Retinal pigment epithelial cell (primary cell): ENCODE measurements around the gene RANBP3L.

Experiments
- DNase-seq: peaks from one replicate; pipeline ENCODE4 v3.0.0-alpha.2; 2010; ENCODE audit warnings: low read depth
- H3K4me3 ChIP-seq: 2 replicates; pipeline ENCODE4 v1.5.1; 2011; ENCODE audit warnings: mild to moderate bottlenecking, low read length, control low read depth, moderate library complexity
- TF ChIP-seq, protein P1 (sequence below): conservative IDR thresholded peaks from 2 replicates; pipeline ENCODE4 v1.5.1; 2011; ENCODE audit warnings: low read depth, low read length, control low read depth, inconsistent platforms

RANBP3L gene

GRCh38 chr5:36217988-36218387 is 83.7 kb downstream of the RANBP3L start:
- no peak for DNase-seq
- no peak overlapping the region for H3K4me3 ChIP-seq

GRCh38 chr5:36217567-36217966 is 84.1 kb downstream of the RANBP3L start:
- DNase-seq, result no peak
- TF ChIP-seq, protein P1, sequence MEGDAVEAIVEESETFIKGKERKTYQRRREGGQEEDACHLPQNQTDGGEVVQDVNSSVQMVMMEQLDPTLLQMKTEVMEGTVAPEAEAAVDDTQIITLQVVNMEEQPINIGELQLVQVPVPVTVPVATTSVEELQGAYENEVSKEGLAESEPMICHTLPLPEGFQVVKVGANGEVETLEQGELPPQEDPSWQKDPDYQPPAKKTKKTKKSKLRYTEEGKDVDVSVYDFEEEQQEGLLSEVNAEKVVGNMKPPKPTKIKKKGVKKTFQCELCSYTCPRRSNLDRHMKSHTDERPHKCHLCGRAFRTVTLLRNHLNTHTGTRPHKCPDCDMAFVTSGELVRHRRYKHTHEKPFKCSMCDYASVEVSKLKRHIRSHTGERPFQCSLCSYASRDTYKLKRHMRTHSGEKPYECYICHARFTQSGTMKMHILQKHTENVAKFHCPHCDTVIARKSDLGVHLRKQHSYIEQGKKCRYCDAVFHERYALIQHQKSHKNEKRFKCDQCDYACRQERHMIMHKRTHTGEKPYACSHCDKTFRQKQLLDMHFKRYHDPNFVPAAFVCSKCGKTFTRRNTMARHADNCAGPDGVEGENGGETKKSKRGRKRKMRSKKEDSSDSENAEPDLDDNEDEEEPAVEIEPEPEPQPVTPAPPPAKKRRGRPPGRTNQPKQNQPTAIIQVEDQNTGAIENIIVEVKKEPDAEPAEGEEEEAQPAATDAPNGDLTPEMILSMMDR, result no peak
- no peak overlapping the region for H3K4me3 ChIP-seq

More at GRCh38 chr5:36217988-36218387, 83.7 kb downstream of the RANBP3L start:
- TF ChIP-seq, protein P1, result no peak

DNA sequence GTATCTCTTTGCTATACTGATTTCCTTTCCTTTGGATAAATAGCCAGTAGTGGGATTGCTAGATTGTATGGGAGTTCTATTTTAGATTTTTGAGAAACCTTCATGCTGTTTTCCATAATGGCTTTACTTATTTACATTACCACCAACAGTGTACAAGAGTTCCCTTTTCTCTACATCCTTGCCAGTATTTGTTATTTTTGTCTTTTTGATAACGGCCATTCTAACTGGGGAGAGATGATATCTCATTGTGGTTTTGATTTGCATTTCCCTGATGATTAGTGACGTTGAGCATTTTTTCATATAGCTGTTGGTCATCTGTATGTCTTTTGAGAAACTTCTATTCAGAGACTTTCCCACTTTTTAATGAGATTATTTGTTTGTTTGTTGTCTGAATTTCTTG is 85.8 kb downstream of the RANBP3L start:
- TF ChIP-seq, protein P1, result no peak

GRCh38 chr5:36214436-36214835 is 87.3 kb downstream of the RANBP3L start:
- no peak for DNase-seq
- no peak overlapping the region for H3K4me3 ChIP-seq
- TF ChIP-seq, protein P1, result no peak

More for the DNA sequence above, 85.8 kb downstream of the RANBP3L start:
- no peak for DNase-seq
- no peak overlapping the region for H3K4me3 ChIP-seq

DNA sequence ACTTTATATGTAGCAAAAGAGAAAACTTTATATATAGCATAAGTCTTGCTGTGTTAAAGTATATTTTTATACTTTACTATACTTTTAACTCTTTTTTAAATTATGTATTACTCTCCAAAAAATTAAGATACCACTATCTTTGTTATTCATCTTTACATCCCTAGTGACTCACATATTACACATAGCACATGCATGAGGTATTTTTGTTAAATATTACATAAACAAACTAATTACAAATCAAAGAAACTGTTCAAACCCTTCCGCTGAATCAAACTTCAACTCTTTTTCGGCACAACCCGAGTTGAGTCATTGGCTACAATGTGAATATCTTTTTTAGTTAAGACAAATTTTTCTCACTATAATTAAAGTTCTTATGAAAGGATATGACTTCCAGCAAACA is 92.0 kb downstream of the RANBP3L start:
- TF ChIP-seq, protein P1, result no peak
- H3K4me3 ChIP-seq, result no peak overlapping the region
- no peak for DNase-seq

GRCh38 chr5:36208786-36209185 is 92.9 kb downstream of the RANBP3L start:
- H3K4me3 ChIP-seq, result no peak overlapping the region
- TF ChIP-seq, protein P1, result no peak
- DNase-seq, result no peak

GRCh38 chr5:36206913-36207312 is 94.8 kb downstream of the RANBP3L start:
- TF ChIP-seq, protein P1, result no peak
- H3K4me3 ChIP-seq, result no peak overlapping the region

More at GRCh38 chr5:36206913-36207312, 94.8 kb downstream of the RANBP3L start:
- no peak for DNase-seq
